Panc1 (cell line): ENCODE data around the gene MINK1. TPM values are rescaled to one million over a fixed set of nuclear protein-coding genes. Genes with fewer than 3 reads are reported as not detected.

Experiments
- ATAC-seq: fragments of 200-7000 bp; cut with Tn5 transposase; 2 replicates; pipeline ENCODE4 v1.9.1; 2020; ENCODE audit warnings: mild to moderate bottlenecking, moderate library complexity
- BruUV-seq: library from RNA; stranded (reverse); fragments of 400-500 nt; replicated peaks from 2 replicates; lab custom pipeline; 2021; lab: Mats Ljungman, UMichigan
- CTCF ChIA-PET: fragments of 300-600 bp; sonication (Branson Sonifier 250); formaldehyde crosslinking; loops from one replicate; lab custom pipeline; 2022; ENCODE audit warnings: antibody characterized with exemption; lab: Charles Lee
- POLR2A ChIA-PET: fragments of 300-600 bp; sonication (Branson Sonifier 250); formaldehyde crosslinking; loops from one replicate; lab custom pipeline; 2022; ENCODE audit warnings: antibody characterized with exemption; lab: Charles Lee
- DNase-seq: peaks from one replicate; pipeline ENCODE4 v3.0.0-alpha.2; 2010; ENCODE audit warnings: low read depth, low spot score
- H3K27ac ChIP-seq: 2 replicates; pipeline ENCODE4 v1.5.1; 2011; ENCODE audit warnings: mild to moderate bottlenecking, low read length, inconsistent platforms
- H3K27me3 ChIP-seq: fragments of 200-500 bp; sonication (Bioruptor generic); 2 replicates; pipeline ENCODE4 v1.6.0; 2014; ENCODE audit warnings: low read length, inconsistent platforms; ENCODE audit not compliant: control insufficient read depth, insufficient read depth
- H3K36me3 ChIP-seq: fragments of 200-500 bp; sonication (Bioruptor generic); 2 replicates; pipeline ENCODE4 v1.5.1; 2014; ENCODE audit warnings: inconsistent platforms, mild to moderate bottlenecking, low read length, moderate library complexity; ENCODE audit not compliant: control insufficient read depth, insufficient read depth
- H3K4me1 ChIP-seq: 2 replicates; pipeline ENCODE4 v1.5.1; 2011; ENCODE audit warnings: inconsistent platforms, mild to moderate bottlenecking, low read length, moderate library complexity; ENCODE audit not compliant: control insufficient read depth, insufficient read depth
- H3K4me3 ChIP-seq, 2 experiments: 2 replicates each; pipeline ENCODE4 v1.5.1; 2011 to 2012; ENCODE audit warnings: low read depth in 2 of 2, low read length in 2 of 2, mild to moderate bottlenecking in 2 of 2, inconsistent platforms in 1 of 2, moderate library complexity in 1 of 2
- H3K9me3 ChIP-seq: fragments of 200-500 bp; sonication (Bioruptor generic); 2 replicates; pipeline ENCODE4 v1.5.1; 2014; ENCODE audit warnings: low read depth, mild to moderate bottlenecking, inconsistent platforms, low read length, moderate library complexity; ENCODE audit not compliant: control insufficient read depth, insufficient read depth
- CTCF ChIP-seq: fragments of 450-650 bp; IDR thresholded peaks from 2 replicates; pipeline ENCODE4 v1.5.1; 2017; ENCODE audit warnings: mild to moderate bottlenecking
- POLR2AphosphoS5 ChIP-seq: IDR thresholded peaks from 2 replicates; pipeline ENCODE4 v1.6.1; 2012; ENCODE audit warnings: mild to moderate bottlenecking, low read depth, low read length, moderate library complexity
- SIN3A ChIP-seq: IDR thresholded peaks from 2 replicates; pipeline ENCODE4 v1.6.1; 2012; ENCODE audit warnings: low read depth, mild to moderate bottlenecking, low read length, moderate library complexity, borderline replicate concordance; ENCODE audit not compliant: insufficient read depth
- TCF7L2 ChIP-seq: IDR thresholded peaks from 2 replicates; pipeline ENCODE4 v1.6.1; 2011; ENCODE audit warnings: mild to moderate bottlenecking, low read depth, low read length, inconsistent platforms
- in situ Hi-C: cut with HindIII; loops from 2 replicates; pipeline ENCODE4 v1.10.0; 2016; ENCODE audit warnings: low sequenced_read_pairs, low pct_unique_long_range_greater_than_20kb
- intact Hi-C: fragments of 100-400 bp; cut with micrococcal nuclease; formaldehyde crosslinking; loops from one replicate; pipeline ENCODE4 v1.10.0; 2022; ENCODE audit not compliant: unreplicated experiment
- total RNA-seq: library from RNA; stranded (reverse); gene quantifications from one replicate; pipeline ENCODE4 v1.2.1, GENCODE V29; 2021; ENCODE audit not compliant: unreplicated experiment
- TF ChIP-seq, protein P1 (sequence below), 2 experiments: IDR thresholded peaks; 2 replicates each; pipeline ENCODE4 v1.6.1; 2011 to 2012; ENCODE audit warnings: low read depth in 2 of 2, control low read depth in 1 of 2, low read length in 1 of 2, mild to moderate bottlenecking in 1 of 2, moderate library complexity in 1 of 2; ENCODE audit not compliant: insufficient read depth in 1 of 2

The MINK1 gene
- total RNA-seq, 1 experiment from 2014 or later = 78.2 TPM

GRCh38 chr17:4900231-4901107, 67.3 kb downstream of the MINK1 start:
- H3K4me3 ChIP-seq = peak overlapping the region; percentile 44 to 61
- intact Hi-C loops (no loop called here), in situ Hi-C loops (no loop called here)
- DNase-seq (no peak), ATAC-seq (no peak)
- TF ChIP-seq TCF7L2 (no peak), CTCF (no peak), SIN3A (no peak), POLR2AphosphoS5 (no peak)
- TF ChIP-seq, protein P1, sequence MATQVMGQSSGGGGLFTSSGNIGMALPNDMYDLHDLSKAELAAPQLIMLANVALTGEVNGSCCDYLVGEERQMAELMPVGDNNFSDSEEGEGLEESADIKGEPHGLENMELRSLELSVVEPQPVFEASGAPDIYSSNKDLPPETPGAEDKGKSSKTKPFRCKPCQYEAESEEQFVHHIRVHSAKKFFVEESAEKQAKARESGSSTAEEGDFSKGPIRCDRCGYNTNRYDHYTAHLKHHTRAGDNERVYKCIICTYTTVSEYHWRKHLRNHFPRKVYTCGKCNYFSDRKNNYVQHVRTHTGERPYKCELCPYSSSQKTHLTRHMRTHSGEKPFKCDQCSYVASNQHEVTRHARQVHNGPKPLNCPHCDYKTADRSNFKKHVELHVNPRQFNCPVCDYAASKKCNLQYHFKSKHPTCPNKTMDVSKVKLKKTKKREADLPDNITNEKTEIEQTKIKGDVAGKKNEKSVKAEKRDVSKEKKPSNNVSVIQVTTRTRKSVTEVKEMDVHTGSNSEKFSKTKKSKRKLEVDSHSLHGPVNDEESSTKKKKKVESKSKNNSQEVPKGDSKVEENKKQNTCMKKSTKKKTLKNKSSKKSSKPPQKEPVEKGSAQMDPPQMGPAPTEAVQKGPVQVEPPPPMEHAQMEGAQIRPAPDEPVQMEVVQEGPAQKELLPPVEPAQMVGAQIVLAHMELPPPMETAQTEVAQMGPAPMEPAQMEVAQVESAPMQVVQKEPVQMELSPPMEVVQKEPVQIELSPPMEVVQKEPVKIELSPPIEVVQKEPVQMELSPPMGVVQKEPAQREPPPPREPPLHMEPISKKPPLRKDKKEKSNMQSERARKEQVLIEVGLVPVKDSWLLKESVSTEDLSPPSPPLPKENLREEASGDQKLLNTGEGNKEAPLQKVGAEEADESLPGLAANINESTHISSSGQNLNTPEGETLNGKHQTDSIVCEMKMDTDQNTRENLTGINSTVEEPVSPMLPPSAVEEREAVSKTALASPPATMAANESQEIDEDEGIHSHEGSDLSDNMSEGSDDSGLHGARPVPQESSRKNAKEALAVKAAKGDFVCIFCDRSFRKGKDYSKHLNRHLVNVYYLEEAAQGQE (IDR thresholded peaks at IDR 0.05; ENCODE audit: insufficient read depth in 1 of 2, low read depth in 2 of 2, low read length in 1 of 2) = no peak
- no peaks in the 10 kb centered on the region for H3K36me3 ChIP-seq
- no peaks in the 10 kb centered on the region for H3K27me3 ChIP-seq
- CTCF ChIA-PET = interaction anchor here (0.5 kb wide), 1 partner anchor 155 kb away, joined by 7 read pairs; no protein-coding TSS in a partner anchor
- no peaks in the 10 kb centered on the region; the same call in 1 of the 2 replicates for H3K4me1 ChIP-seq
- H3K9me3 ChIP-seq = no peaks in the 10 kb centered on the region
- H3K27ac ChIP-seq = no peak overlapping the region
- POLR2A ChIA-PET = no interaction called here
- BruUV-seq = no TSS peak

DNA sequence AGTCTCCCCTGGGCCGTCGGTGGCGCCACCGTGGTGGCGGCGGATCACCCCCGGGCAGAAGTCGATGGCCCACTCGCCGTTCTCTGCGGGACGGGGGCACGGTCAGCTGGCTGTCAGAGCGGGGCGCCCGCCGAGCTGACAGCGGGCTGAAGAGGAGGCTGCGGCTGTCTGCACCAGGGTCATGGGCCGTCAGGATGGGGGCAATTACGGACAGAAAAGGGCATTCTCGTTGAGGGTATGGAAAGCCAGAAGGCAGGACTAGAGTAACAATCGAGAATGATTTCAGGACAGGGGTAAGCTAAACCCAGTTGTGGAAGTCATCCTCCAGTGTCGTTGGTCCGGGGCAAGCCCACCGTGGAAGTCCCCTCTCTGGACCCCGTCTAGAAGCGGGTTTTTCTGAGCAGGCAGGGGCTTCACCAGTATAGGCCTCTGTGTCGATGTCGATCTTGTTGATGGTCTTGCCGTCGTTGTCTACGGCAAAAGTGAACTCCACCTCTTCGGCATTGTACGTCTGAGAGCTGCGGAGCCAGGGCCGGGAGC, 68.0 kb downstream of the MINK1 start:
- intact Hi-C loops = no loop called here
- ATAC-seq (no peak), DNase-seq (no peak)
- no TSS peak for BruUV-seq
- H3K36me3 ChIP-seq = no peaks in the 10 kb centered on the region
- ChIA-PET POLR2A (no interaction called here), CTCF (no interaction called here)
- TF ChIP-seq SIN3A (no peak), POLR2AphosphoS5 (no peak), CTCF (no peak), TCF7L2 (no peak)
- TF ChIP-seq, protein P1 (IDR thresholded peaks at IDR 0.05; ENCODE audit: insufficient read depth in 1 of 2, low read depth in 2 of 2, low read length in 1 of 2) = no peak
- no peak overlapping the region for H3K27ac ChIP-seq
- in situ Hi-C loops = no loop called here
- no peaks in the 10 kb centered on the region for H3K9me3 ChIP-seq
- H3K4me1 ChIP-seq = no peaks in the 10 kb centered on the region; the same call in 1 of the 2 replicates
- no peak overlapping the region for H3K4me3 ChIP-seq
- no peaks in the 10 kb centered on the region for H3K27me3 ChIP-seq
